Upper lobe of left lung (tissue), 4 donors: ENCODE measurements around the gene LRRC10.

Experiments
- CTCF ChIP-seq, 6 experiments: fragments of 450-650 bp in 4 of 6; fragments of 200-600 bp in 2 of 6; sonication (generic) in 2 of 6; IDR thresholded peaks; one replicate each; pipeline ENCODE4 v1.5.1; 2016 to 2019; ENCODE audit warnings: antibody characterized with exemption in 6 of 6
- EP300 ChIP-seq, 4 donors: sonication (generic); formaldehyde crosslinking; IDR thresholded peaks; one replicate each; pipeline ENCODE4 v1.5.1; 2017; ENCODE audit warnings: antibody characterized with exemption in 4 of 4, control low read depth in 2 of 4
- POLR2AphosphoS5 ChIP-seq, 2 donors: sonication (generic); formaldehyde crosslinking; IDR thresholded peaks; one replicate each; pipeline ENCODE4 v1.5.1; 2017; ENCODE audit warnings: antibody characterized with exemption in 2 of 2

DNA sequence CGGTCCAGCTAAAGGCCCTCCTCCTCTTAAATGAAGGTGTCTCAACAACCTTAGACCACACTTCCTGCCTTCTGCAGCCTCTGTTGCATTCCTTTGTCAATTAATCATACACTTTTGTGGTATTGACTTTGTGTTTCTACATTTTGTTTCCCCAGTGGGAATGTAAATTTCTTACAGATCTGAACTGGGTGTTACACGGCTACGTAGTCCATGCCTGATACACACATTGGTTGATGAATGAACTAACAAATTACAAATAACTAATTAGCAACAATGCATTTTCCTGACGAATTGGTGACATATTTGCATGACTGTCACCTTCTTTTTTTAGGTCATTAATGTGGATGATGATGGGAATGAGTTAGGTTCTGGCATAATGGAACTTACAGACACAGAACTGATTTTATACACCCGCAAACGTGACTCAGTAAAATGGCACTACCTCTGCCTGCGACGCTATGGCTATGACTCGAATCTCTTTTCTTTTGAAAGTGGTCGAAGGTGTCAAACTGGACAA is 40.6 kb downstream of the LRRC10 start:
- TF ChIP-seq CTCF (IDR thresholded peaks at IDR 0.05), result no peak
- no peak for TF ChIP-seq POLR2AphosphoS5 (IDR thresholded peaks at IDR 0.05)
- TF ChIP-seq EP300 (IDR thresholded peaks at IDR 0.05), result no peak
